Testis (tissue), 5 donors: Measurements from ENCODE around the gene ZNF491. TPM values are rescaled to one million over a fixed set of nuclear protein-coding genes. Genes with fewer than 3 reads are reported as not detected.

Source experiments
- DNase-seq: peaks from one replicate; pipeline ENCODE4 v3.0.0-alpha.2; 2019
- H3K27ac ChIP-seq, 2 donors: fragments of 200-600 bp; sonication (generic); one replicate each; pipeline ENCODE4 v1.5.1; 2019
- H3K27me3 ChIP-seq: fragments of 200-600 bp; sonication (generic); one replicate; pipeline ENCODE4 v1.5.1; 2019
- H3K36me3 ChIP-seq: fragments of 200-600 bp; sonication (generic); one replicate; pipeline ENCODE4 v1.5.1; 2017; ENCODE audit warnings: low read depth; ENCODE audit errors: missing control alignments
- H3K4me1 ChIP-seq: fragments of 200-600 bp; sonication (generic); one replicate; pipeline ENCODE4 v1.5.1; 2019
- H3K4me3 ChIP-seq, 2 donors: fragments of 200-600 bp; sonication (generic); one replicate each; pipeline ENCODE4 v1.5.1; 2017 to 2019
- H3K9me3 ChIP-seq: fragments of 200-600 bp; sonication (generic); one replicate; pipeline ENCODE4 v1.5.1; 2017
- CTCF ChIP-seq, 3 experiments: fragments of 450-650 bp in 2 of 3; fragments of 200-600 bp in 1 of 3; sonication (generic) in 1 of 3; IDR thresholded peaks; one replicate each; pipeline ENCODE4 v1.5.1; 2016 to 2019; ENCODE audit warnings: antibody characterized with exemption in 3 of 3, mild to moderate bottlenecking in 2 of 3, moderate library complexity in 1 of 3
- POLR2A ChIP-seq: fragments of 450-650 bp; IDR thresholded peaks from one replicate; pipeline ENCODE4 v1.6.1; 2017; ENCODE audit warnings: antibody characterized with exemption, mild to moderate bottlenecking, moderate library complexity
- WGBS, 2 donors: methylation state at CpG; one replicate each; pipeline ENCODE4 v1.1.5; 2018; 5-methylcytosine and 5-hydroxymethylcytosine counted together
- intact Hi-C: fragments of 100-400 bp; cut with DNase I; formaldehyde crosslinking; loops from one replicate; pipeline ENCODE4 v1.15.1; 2023; ENCODE audit warnings: low total_unique reads
- long read RNA-seq, 2 donors: transcript quantifications; one replicate each; lab custom pipeline, GENCODE V29; 2026
- polyA plus RNA-seq: library from polyadenylated mRNA; stranded (reverse); fragments of 350-450 nt; fragmentation: Illumina TruSeq; extraction: RNeasy Lipid Tissue Mini Kit (QIAGEN cat#74804); gene quantifications from one replicate; pipeline ENCODE4 v1.2.3, GENCODE V29; 2014; ENCODE audit warnings: low read depth, low replicate concordance; ENCODE audit not compliant: insufficient read depth
- total RNA-seq, 2 donors: library from RNA; depleted of rRNA; stranded (reverse); fragments of >200 nt; gene quantifications; one replicate each; pipeline ENCODE4 v1.2.3, GENCODE V29; 2016

The ZNF491 gene
- total RNA-seq (1 to 10 TPM in 1 of 2 donors, under 1 TPM in 1; 0.62 to 2.6 TPM), polyA plus RNA-seq (1.2 TPM)
- long read RNA-seq, donor 1, result 0 reads
- long read RNA-seq, donor 2, result 0 reads

GRCh38 chr19:11798391-11799330, at the start of gene ZNF491:
ZNF491 (plus strand) TSS chr19:11798523; CDS start chr19:11805954, 7,431 bp downstream.
- H3K36me3 ChIP-seq, result no peaks in the 10 kb centered on the region
- DNase-seq, result peak; percentile 95
- WGBS, 2 donors, result 0% methylated on average over 28 to 54 of the region's 56 CpGs
- H3K27me3 ChIP-seq, result no peaks in the 10 kb centered on the region
- H3K9me3 ChIP-seq, result no peaks in the 10 kb centered on the region
- intact Hi-C loops, result no loop called here
- peak within 1 kb of the TSS; percentile 60 to 62 for H3K4me3 ChIP-seq
- H3K27ac ChIP-seq, result peak within 1 kb of the TSS in 1 of 2 donors; percentile 34
- peaks cover 11% of the 10 kb centered on the region for H3K4me1 ChIP-seq
- peak in 1 of 3 experiments; percentile 28 for TF ChIP-seq CTCF (IDR thresholded peaks at IDR 0.05)
- TF ChIP-seq POLR2A, result no peak

DNA sequence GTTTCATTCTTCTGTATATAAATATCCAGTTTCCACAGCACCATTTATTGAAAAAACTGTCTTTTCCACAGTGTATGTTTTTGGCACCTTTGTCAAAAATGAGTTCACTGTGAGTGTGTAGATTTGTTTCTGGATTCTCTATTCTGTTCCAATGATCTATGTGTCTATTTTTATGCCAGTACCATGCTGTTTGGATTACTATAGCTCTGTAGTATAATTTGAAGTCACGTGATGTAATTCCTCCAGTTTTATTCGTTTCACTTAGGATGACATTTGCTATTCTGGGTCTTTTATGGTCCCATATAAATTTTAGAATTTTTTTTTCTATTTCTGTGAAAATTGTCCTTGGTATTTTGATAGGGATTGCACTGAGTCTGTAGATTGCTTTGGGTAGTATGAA, 48.6 kb upstream of the ZNF491 start:
- 64 to 66% methylated on average over 2 of the region's 2 CpGs for WGBS, 2 donors
- no peak overlapping the region for H3K4me3 ChIP-seq
- H3K36me3 ChIP-seq, result no peaks in the 10 kb centered on the region

DNA sequence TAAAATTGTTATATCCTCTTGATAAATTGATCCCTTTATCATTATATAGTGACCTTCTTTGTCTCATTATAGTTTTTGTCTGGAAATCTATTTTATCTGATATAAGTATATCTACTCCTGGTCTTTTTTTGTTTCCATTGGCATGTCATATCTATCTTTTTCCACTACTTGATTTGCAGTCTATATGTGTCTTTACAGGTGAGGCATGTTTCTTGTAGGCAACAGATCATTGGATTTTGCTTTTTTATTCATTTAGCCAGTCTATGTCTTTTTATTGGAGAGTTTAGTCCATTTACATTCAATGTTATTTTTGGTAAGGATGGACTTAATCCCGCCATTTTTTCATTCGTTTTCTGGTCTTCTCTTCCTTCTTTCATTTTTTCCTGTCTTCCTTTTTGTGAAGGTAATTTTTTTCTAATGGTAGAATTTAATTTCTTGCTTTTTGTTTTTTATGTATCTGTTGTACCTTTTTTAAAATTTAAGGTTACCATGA, 46.0 kb upstream of the ZNF491 start:
- Histone ChIP-seq H3K4me3 (no peak overlapping the region), H3K27me3 (no peaks in the 10 kb centered on the region), H3K36me3 (no peaks in the 10 kb centered on the region), H3K27ac (no peak overlapping the region), H3K9me3 (no peaks in the 10 kb centered on the region), H3K4me1 (no peaks in the 10 kb centered on the region)
- intact Hi-C loops, result no loop called here
- no peak for DNase-seq
- TF ChIP-seq CTCF (IDR thresholded peaks at IDR 0.05) (no peak), POLR2A (no peak)
- WGBS, 2 donors, result 82 to 87% methylated on average over 2 of the region's 2 CpGs

More for the DNA sequence above, 48.6 kb upstream of the ZNF491 start:
- Histone ChIP-seq H3K4me1 (no peaks in the 10 kb centered on the region), H3K9me3 (no peaks in the 10 kb centered on the region), H3K27ac (no peak overlapping the region), H3K27me3 (no peaks in the 10 kb centered on the region)
- TF ChIP-seq POLR2A (no peak), CTCF (IDR thresholded peaks at IDR 0.05) (no peak)
- intact Hi-C loops, result no loop called here
- DNase-seq, result no peak

- 79 to 80% methylated on average over 4 of the region's 4 CpGs for WGBS, 2 donors
- no peaks in the 10 kb centered on the region for H3K36me3 ChIP-seq
- no peak for DNase-seq
- intact Hi-C loops, result no loop called here
- no peaks in the 10 kb centered on the region for H3K4me1 ChIP-seq
- H3K27me3 ChIP-seq, result no peaks in the 10 kb centered on the region
- H3K27ac ChIP-seq, result no peak overlapping the region
- no peaks in the 10 kb centered on the region for H3K9me3 ChIP-seq
- H3K4me3 ChIP-seq, result no peak overlapping the region
- TF ChIP-seq POLR2A (no peak), CTCF (IDR thresholded peaks at IDR 0.05) (no peak)
These were observed 43.7 kb upstream of the ZNF491 start for GRCh38 chr19:11754663-11755062.
